ENCODE results near the gene C14orf119. TPM values are rescaled to one million over a fixed set of nuclear protein-coding genes. Genes with fewer than 3 reads are reported as not detected.

The C14orf119 gene
- total and polyA plus RNA-seq, 2 donors from 2014 or later = 42.8 to 56.6 TPM

- Histone ChIP-seq H3K27ac (ENCODE audit: low read depth in 2 of 2, low read length in 2 of 2) (peak overlapping the region in 1 of 2 donors; percentile 6), H3K9ac (ENCODE audit: low read length in 3 of 3) (no peak overlapping the region), H3K36me3 (ENCODE audit: control insufficient read depth in 2 of 3, insufficient read depth in 3 of 3, low read length in 3 of 3) (peaks cover 26 to 83% (median 46%) of the 10 kb centered on the region in 3 donors), H3K27me3 (ENCODE audit: control insufficient read depth, insufficient read depth, low read length) (no peaks in the 10 kb centered on the region), H3K4me3 (ENCODE audit: low read length in 3 of 3) (no peak overlapping the region), H3K4me1 (ENCODE audit: control insufficient read depth in 2 of 3, insufficient read depth in 2 of 3, low read depth in 1 of 3, low read length in 3 of 3) (peaks cover 0 to 3% (median 2%) of the 10 kb centered on the region in 3 donors), H3K9me3 (ENCODE audit: control insufficient read depth in 2 of 3, insufficient read depth in 1 of 3, low read length in 3 of 3) (no peaks in the 10 kb centered on the region)
- no peak for TF ChIP-seq CTCF (IDR thresholded peaks at IDR 0.05; ENCODE audit: borderline replicate concordance, extremely low read depth, insufficient read depth)
- intact Hi-C loops (cut with DNase I) = no loop called here
- FAIRE-seq (no peak), DNase-seq (no peak)
These were observed 17.3 kb upstream of the C14orf119 start for GRCh38 chr14:23077962-23078361.

- no peak for FAIRE-seq
These were observed 16.6 kb upstream of the C14orf119 start for GRCh38 chr14:23078692-23079116.

GRCh38 chr14:23079716-23080115, 15.6 kb upstream of the C14orf119 start:
- DNase-seq (no peak), FAIRE-seq (no peak)
- Histone ChIP-seq H3K36me3 (ENCODE audit: control insufficient read depth in 2 of 3, insufficient read depth in 3 of 3, low read length in 3 of 3) (peaks cover 26 to 77% (median 46%) of the 10 kb centered on the region in 3 donors), H3K9ac (ENCODE audit: low read length in 3 of 3) (no peak overlapping the region), H3K27me3 (ENCODE audit: control insufficient read depth, insufficient read depth, low read length) (no peaks in the 10 kb centered on the region), H3K4me1 (ENCODE audit: control insufficient read depth in 2 of 3, insufficient read depth in 2 of 3, low read depth in 1 of 3, low read length in 3 of 3) (peaks cover 0 to 3% (median 0%) of the 10 kb centered on the region in 3 donors), H3K27ac (ENCODE audit: low read depth in 2 of 2, low read length in 2 of 2) (no peak overlapping the region), H3K9me3 (ENCODE audit: control insufficient read depth in 2 of 3, insufficient read depth in 1 of 3, low read length in 3 of 3) (no peaks in the 10 kb centered on the region), H3K4me3 (ENCODE audit: low read length in 3 of 3) (no peak overlapping the region)
- intact Hi-C loops (cut with DNase I) = no loop called here
- TF ChIP-seq CTCF (IDR thresholded peaks at IDR 0.05; ENCODE audit: borderline replicate concordance, extremely low read depth, insufficient read depth) = no peak

More at GRCh38 chr14:23078692-23079116, 16.6 kb upstream of the C14orf119 start:
- H3K4me1 ChIP-seq (ENCODE audit: control insufficient read depth in 2 of 3, insufficient read depth in 2 of 3, low read depth in 1 of 3, low read length in 3 of 3) = peaks cover 0 to 3% (median 0%) of the 10 kb centered on the region in 3 donors
- H3K36me3 ChIP-seq (ENCODE audit: control insufficient read depth in 2 of 3, insufficient read depth in 3 of 3, low read length in 3 of 3) = peaks cover 26 to 85% (median 44%) of the 10 kb centered on the region in 3 donors
- TF ChIP-seq CTCF (IDR thresholded peaks at IDR 0.05; ENCODE audit: borderline replicate concordance, extremely low read depth, insufficient read depth) = no peak
- H3K27me3 ChIP-seq (ENCODE audit: control insufficient read depth, insufficient read depth, low read length) = no peaks in the 10 kb centered on the region
- intact Hi-C loops (cut with DNase I) = no loop called here
- DNase-seq = no peak
- no peak overlapping the region for H3K9ac ChIP-seq (ENCODE audit: low read length in 3 of 3)
- H3K4me3 ChIP-seq (ENCODE audit: low read length in 3 of 3) = no peak overlapping the region
- H3K27ac ChIP-seq (ENCODE audit: low read depth in 2 of 2, low read length in 2 of 2) = peak overlapping the region; percentile 7 to 40
- H3K9me3 ChIP-seq (ENCODE audit: control insufficient read depth in 2 of 3, insufficient read depth in 1 of 3, low read length in 3 of 3) = no peaks in the 10 kb centered on the region

GRCh38 chr14:23080474-23080873, 14.8 kb upstream of the C14orf119 start:
- peaks cover 0 to 3% (median 0%) of the 10 kb centered on the region in 3 donors for H3K4me1 ChIP-seq (ENCODE audit: control insufficient read depth in 2 of 3, insufficient read depth in 2 of 3, low read depth in 1 of 3, low read length in 3 of 3)
- FAIRE-seq (no peak), DNase-seq (no peak)
- no peak overlapping the region for H3K27ac ChIP-seq (ENCODE audit: low read depth in 2 of 2, low read length in 2 of 2)
- no peak overlapping the region for H3K4me3 ChIP-seq (ENCODE audit: low read length in 3 of 3)
- TF ChIP-seq CTCF (IDR thresholded peaks at IDR 0.05; ENCODE audit: borderline replicate concordance, extremely low read depth, insufficient read depth) = no peak
- no peak overlapping the region for H3K9ac ChIP-seq (ENCODE audit: low read length in 3 of 3)
- no peaks in the 10 kb centered on the region for H3K9me3 ChIP-seq (ENCODE audit: control insufficient read depth in 2 of 3, insufficient read depth in 1 of 3, low read length in 3 of 3)
- peaks cover 23 to 75% (median 42%) of the 10 kb centered on the region in 3 donors for H3K36me3 ChIP-seq (ENCODE audit: control insufficient read depth in 2 of 3, insufficient read depth in 3 of 3, low read length in 3 of 3)
- intact Hi-C loops (cut with DNase I) = no loop called here
- H3K27me3 ChIP-seq (ENCODE audit: control insufficient read depth, insufficient read depth, low read length) = no peaks in the 10 kb centered on the region

Measured in kidney (tissue), 14 donors.